Prostate gland (tissue), 2 donors: ENCODE measurements around the gene CYP4V2.

Experiments used
- POLR2A ChIP-seq: fragments of 450-650 bp; IDR thresholded peaks from one replicate; pipeline ENCODE4 v1.6.1; 2016; ENCODE audit warnings: antibody characterized with exemption, mild to moderate bottlenecking
- POLR2AphosphoS5 ChIP-seq: sonication (generic); formaldehyde crosslinking; IDR thresholded peaks from one replicate; pipeline ENCODE4 v1.6.1; 2017; ENCODE audit warnings: antibody characterized with exemption
- TF ChIP-seq, protein P1 (sequence below), 4 experiments: fragments of 200-600 bp in 2 of 4; fragments of 450-650 bp in 2 of 4; sonication (generic) in 2 of 4; IDR thresholded peaks; 1 replicate in 3 of 4; 2 replicates in 1 of 4; pipeline ENCODE4 v1.5.1; 2016 to 2019; ENCODE audit warnings: antibody characterized with exemption in 4 of 4, mild to moderate bottlenecking in 2 of 4, moderate library complexity in 2 of 4

DNA sequence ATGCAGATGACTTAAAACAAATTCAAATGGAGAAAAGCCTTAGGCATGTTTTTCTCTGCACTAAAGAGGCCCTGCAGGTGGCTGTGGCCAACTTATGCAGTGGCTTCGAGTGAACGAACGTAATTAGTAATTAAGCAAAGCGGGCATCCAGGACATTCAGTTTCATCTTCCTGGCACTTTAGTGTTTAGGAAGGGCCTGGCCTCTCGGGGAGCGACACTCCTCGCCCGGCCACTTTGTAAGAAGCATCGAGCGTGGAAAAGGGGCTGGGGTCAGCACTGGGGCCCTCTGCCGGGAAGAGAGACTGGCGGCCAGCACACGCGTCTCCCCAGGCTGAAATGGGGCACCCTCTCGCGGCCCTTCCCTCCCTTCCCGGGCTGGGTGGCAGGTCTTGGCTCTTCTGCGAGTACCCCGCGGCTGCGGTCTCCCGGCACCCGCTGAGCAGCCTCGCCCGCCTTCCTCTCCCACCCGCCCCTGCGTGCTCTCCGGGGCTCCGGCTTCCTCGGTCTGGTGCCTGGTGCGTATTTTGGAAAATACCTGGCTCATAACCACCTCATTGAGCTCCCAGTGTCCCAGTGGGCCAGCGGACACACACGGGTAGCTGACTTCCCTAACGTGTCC, 677 bp upstream of the CYP4V2 start:
- TF ChIP-seq POLR2A (no peak), POLR2AphosphoS5 (no peak)
- TF ChIP-seq, protein P1, sequence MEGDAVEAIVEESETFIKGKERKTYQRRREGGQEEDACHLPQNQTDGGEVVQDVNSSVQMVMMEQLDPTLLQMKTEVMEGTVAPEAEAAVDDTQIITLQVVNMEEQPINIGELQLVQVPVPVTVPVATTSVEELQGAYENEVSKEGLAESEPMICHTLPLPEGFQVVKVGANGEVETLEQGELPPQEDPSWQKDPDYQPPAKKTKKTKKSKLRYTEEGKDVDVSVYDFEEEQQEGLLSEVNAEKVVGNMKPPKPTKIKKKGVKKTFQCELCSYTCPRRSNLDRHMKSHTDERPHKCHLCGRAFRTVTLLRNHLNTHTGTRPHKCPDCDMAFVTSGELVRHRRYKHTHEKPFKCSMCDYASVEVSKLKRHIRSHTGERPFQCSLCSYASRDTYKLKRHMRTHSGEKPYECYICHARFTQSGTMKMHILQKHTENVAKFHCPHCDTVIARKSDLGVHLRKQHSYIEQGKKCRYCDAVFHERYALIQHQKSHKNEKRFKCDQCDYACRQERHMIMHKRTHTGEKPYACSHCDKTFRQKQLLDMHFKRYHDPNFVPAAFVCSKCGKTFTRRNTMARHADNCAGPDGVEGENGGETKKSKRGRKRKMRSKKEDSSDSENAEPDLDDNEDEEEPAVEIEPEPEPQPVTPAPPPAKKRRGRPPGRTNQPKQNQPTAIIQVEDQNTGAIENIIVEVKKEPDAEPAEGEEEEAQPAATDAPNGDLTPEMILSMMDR (IDR thresholded peaks at IDR 0.05) = peak in 1 of 4 experiments; percentile 5
